NCI-H2081 treated with DMSO at 0.1 percent for 48 hours (cell line): ENCODE data around the gene ATP5F1E.
A peak's percentile ranks its signal among the peaks of the same experiment; 100 is the strongest.

Source experiments
- DNase-seq: peaks from one replicate; lab custom pipeline; 2025; lab: John Stamatoyannopoulos, UW

The ATP5F1E gene

DNA sequence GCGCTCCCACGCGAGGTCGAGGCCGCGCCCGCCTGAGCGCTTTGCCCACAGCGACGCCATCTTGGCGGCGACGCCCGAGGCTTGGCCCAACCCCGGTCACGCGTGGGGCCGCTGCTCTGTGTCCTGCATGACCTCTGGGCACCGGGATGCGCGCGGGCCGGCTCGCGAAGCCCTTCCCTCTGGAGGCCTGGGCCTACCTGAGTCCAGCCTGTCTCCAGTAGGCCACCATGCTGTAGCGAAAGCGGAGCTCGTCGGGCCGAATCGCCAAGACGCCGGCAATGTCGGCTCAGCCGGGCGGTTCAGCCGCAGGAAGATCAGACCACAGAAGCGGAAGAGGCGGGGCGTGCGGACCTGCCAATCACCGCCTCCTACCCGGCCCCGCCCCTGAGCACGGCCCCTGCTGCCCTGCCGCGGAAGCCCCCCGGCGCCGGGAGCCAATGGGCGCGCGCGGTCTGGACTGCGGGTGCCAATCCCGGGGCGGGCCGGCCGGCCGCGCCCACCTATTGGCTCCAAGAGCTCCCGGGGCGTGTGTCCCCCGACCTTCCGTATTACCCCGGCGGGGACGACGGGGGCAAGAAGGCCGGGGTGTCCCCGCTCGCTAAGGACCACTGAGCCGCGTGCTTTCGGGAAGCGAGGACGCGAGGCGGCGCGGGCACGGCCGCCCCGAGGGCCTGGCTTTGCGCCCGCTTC is at the start of gene ATP5F1E:
Gene ATP5F1E (minus strand): TSS at position 313 of the 690 bp plus-strand sequence. CDS start 84 bp downstream, at position 229.
- peak; percentile 77 for DNase-seq

DNA sequence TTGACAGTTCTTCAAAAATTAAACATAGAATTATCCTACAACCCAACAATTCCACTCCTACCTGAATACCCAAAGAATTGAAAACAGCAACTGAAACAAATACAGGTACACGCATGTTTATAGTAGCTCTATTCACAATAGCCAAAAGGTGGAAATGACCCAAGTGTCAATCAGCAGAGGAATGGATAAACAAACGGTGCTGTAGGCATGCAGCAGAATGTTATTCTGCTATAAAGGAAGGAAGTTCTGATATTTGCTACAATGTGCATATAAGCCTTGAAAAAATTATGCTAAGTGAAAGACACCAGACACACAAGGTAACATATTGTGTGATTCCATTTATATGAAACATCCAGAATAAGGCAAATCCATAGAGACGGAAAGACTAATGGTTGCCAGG is 48.9 kb upstream of the ATP5F1E start:
- no peak for DNase-seq

DNA sequence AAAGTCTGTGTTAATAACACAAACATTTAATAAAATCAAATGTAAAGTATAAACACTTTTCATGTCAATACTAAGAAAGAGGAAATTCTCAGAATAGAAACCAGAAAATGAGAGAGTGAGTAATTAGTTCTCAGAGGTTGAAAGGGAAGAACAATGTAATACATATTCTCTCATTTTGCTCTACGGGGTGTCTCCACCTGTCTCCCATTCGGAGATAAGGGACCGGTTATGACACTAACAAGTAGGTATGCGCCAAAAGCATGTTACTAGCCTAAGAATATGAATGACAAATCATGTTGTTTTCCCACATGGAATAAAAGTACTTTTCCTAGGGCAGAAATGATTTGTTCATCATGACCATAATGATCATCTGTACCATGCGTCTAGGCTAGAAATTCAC is 46.1 kb upstream of the ATP5F1E start:
- DNase-seq, result no peak

DNA sequence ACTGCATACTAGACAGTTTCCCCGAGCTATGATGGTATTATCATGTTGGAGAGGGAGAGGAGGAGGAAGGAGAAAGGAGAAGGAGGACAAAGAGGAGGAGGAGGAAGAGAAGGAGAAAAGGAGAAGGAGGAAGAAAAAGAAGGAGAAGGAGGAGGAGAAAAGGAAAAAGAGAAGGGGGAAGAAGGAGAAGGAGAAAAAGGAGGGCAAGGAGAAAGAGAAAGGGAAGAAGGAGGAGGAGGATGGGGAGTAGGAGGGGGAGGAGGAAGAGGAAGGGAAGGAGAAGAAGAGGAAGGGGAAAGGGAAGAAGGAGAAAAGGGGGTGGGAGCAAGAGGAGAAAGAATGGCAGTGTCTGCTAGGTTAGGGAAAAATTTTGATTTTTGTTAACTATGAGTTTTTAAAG is 45.6 kb upstream of the ATP5F1E start:
- DNase-seq, result no peak

DNA sequence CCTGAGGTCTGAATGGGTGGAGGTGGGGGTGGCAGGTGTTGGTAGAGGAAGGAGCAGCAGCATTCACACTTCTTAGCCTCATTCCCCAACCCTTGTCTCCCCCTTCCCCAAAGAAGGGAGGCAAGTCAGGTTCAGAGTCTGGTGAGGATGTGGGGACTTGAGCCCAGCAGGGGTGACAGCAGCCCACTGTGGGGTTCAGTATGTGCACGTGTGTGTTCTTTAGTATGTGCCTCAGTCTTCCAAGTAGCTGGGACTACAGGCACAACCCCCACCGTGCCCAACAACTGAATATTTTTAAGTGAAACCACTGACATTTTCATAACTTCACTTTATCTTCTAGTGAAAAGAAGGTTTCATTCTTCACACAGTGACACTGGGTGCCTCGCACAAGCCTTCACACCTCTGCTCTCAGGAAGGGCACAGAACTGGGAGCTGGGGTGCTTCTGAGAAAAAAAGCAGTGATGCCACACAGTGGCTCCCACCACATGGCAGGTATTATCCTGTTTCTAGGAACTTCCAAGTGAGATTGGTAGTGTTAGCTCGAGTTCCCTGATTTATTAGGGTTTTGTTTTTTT is 43.9 kb upstream of the ATP5F1E start:
- no peak for DNase-seq

DNA sequence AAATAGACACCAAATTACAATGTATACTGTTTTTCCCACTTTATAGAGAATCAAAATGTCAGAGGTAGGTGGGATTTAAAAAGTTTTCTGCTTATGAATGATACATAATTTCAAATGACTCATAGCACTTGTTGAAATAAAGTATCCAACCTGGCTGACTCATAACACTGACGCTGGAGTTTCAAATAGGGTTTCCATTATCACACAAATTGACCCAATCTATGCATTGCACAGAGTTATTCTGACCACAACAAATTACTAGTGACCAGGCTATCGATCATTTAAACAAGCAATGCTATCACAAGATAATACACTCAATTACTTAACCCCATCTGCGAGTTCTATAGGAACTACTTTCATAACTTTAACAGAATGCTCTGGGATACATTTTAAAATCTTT is 42.3 kb upstream of the ATP5F1E start:
- no peak for DNase-seq

DNA sequence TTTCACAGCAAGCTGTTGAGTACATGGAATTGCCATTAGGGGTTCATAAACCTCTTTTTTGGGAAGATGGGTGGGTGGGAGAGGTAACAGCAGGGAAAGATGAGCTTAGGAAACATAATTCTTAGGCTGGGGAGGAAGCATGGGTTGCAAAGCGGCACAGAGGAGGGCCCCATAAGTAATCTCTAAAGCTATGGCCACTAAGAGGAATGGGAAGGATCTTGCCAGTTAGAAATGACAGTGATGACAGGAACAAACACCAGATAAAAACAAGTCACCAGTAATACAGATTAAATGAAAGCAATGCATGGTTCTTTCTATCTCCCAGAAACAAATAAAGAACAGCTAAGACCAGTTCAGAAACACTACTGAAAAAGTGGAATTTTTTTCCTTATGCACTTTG is 41.4 kb upstream of the ATP5F1E start:
- DNase-seq, result no peak

DNA sequence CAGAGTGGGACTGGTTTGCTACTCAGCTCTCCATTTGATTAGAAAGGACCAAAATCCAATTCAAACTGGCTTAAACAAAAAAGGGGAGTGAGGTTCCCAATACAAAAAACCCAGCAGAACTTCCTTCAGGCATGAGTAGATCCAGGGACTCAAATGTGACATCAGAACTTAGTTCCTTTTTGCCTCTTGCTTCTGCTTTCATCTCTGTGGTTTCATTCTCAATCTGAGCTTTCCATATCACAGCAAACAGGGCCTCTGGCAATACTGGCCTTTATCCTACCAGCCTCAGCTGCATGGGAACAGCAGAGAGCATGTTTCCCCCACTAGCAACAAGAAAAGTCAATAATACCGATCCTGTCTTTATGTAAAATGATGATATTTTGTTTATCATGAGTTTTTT is 39.1 kb upstream of the ATP5F1E start:
- no peak for DNase-seq

DNA sequence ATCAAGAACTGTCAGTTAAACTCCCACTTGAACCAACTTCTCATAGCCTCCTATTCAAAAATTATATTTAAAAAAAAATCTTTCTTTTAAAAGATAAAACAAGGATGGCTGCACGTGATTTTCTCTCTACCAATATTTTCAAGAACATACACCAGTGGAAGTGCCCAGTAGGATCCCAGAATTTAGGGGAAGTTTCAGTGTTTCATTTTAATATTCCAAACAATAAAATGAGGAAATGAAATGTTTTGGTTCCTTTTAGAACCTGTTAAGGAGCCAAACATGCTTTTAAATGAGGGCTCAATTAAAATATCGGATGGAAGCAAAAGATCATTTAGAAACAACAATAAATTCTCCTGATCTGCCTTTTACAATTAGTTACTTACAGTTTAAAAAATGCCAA is 36.9 kb upstream of the ATP5F1E start:
- DNase-seq, result no peak

DNA sequence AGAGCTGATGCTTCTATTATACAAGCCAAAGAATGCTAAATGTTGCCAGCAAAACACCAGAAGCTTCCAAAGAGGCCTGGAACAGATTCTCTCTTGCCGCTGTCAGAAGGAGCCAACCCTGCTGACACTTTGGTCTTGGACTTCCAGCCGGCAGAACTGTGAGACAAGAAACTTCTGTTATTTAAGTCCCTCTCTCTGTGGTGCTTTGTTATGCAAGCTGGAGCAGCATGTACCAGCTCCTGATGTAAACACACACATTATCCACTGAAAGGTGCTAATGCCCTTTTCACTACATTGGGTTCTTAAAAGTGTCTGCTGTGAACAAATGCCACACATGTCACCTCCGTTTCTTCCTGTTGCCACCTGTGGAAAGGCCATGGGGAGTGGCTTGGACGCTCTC is 36.4 kb upstream of the ATP5F1E start:
- no peak for DNase-seq

DNA sequence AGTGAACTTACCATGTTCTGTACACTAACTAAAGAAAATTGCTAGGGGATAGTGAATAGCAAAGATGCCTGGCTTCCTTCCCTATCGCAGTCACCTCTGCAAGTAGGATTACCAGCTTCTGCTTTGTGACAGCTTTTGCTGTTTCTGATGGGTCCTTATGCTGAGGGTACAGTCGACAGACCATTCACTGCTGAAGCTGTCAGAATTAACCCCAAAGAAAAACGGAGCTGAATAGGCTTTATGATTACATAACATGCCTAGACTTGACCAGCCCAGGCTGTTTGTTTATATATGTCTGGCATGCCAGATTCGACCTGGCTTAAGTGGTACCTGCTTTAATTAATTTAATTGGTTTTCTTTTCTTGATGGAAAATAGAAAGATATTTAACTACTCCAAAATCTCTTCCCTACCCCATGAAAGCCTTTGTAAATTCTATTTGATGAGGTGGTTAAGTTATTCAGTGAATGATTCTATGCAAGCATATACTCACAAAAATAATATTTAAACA is 32.1 kb upstream of the ATP5F1E start:
- peak; percentile 39 for DNase-seq

DNA sequence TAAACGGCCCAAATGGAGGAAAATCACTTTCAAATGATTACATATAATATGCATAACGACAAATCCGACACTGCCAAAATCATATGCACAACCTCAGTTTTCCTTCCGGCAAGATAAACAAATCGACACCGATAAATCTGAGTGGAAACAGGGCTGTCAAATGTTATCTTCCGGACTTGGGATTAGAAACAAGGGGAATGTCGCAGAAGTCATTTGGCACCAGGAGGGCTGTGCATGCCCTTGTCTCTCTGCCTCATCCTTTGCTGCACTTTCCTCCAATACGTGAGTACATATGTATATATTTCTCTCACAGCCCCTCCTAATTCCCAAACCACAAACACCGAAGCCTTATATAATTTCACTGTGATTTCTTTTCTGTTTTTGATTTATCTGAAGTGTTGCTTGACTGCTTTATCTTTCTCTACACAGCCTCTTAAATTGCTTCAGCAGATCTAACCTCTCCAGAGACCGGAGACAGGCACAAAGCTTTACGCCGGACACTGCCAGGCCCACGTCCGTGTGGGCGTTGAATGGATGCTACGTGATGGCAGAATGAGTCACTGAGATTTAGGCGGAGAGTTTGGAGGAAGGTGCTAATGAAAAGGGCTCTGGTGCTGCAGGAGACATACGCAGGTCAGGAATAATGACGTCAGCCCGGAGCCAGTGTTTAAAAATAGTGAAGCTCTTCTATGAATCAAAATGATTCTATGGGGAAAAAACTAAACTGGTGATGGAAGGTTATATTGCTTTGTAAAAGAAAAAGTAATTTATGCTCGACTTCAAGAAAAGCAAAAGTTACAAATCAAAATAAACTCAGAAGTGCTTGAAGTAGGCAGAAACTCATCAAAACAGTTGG is 31.5 kb upstream of the ATP5F1E start:
- DNase-seq, result no peak

DNA sequence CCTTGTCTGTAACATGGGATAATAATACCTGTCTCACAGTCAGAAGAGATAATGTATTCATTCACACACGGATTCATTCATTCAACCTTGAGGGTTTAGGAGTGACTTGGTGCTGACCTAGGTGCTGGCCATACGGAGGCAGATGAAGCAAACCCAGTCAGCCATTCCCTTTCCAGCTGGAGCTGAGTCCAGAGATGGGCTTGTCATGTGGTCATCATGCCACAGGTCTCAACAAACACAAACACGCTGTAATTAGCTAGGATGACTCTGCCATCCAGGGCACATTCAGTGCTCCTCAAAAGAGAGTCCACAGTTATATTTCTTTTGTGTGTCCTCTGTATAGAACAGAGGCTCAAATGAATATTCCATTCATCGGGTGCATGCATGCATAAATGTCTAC is 29.9 kb upstream of the ATP5F1E start:
- no peak for DNase-seq

DNA sequence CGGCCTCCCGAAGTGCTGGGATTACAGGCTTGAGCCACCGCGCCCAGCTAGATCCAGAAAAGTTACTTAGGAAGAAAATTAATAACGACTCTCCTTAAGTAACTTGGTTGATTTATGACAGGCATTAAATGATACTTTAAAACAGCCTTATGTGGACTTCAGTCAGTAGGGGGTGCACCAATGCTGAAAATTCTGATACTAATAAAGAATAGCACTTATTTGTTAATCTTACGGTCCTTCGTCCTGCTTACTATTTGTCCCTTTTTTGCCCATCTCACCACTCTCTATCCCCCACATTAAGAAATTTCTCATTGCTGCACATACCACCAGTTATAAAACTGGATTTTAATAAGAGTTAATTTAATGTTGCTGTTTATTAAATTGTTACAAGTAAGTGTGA is 23.2 kb upstream of the ATP5F1E start:
- no peak for DNase-seq

DNA sequence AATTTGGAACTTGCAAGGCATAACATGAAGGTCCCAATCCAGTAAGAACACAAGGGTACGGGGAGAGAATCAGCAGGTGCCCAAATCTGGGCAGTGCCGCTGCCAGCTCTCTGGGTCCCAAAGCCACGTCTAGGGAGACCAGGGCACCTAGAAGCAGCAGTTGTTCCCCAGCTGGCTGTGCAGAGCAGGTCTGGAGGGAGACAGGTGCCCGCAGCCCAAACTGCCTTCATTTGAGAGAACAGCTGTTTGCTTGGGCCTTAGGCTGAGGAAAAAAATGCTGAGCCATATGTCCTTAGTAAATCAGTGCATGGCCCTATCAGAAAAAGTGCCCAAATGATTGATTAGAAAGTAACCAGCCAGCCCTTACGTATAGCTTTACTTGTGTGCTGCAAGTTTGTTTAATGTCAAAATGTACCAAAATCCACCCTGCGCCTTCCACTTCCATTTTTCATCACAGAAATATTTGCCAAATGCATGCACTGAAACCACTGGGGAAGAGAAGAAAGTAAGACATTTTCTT is 19.6 kb upstream of the ATP5F1E start:
- no peak for DNase-seq

DNA sequence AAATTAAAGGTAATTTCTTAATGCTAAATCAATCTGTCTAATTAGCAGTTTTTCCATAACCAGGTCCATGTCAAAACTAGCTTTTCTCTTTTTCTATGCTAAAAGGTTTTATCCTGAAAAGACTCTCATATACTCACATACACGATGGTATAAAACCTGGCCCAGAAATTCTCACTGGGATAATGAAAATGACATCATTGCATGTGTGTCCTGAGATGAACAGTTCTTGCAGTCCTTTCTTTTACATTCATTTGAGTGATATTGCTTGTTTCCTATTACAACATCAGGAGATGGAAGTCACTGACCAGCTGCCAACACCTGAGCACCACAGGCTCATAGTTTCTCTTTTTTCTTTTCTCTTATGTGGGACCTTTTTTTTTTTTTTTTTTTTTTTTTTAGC is 18.3 kb upstream of the ATP5F1E start:
- no peak for DNase-seq

DNA sequence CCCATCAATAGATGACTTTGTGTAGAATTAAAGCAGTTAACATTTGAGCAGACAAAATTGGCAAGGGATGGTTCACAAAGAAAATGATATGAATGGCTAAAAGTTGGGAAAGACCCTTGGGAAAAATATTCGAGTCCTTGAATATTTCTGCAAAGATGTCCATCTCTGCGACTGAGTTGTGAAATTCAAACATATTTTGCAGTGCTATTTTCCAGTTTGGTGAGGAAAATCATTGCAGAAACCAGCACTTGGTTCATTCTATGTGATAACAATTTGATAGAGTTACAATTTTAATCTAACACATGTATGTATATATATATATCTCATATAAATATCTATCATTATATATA is 16.5 kb upstream of the ATP5F1E start:
- DNase-seq, result no peak

DNA sequence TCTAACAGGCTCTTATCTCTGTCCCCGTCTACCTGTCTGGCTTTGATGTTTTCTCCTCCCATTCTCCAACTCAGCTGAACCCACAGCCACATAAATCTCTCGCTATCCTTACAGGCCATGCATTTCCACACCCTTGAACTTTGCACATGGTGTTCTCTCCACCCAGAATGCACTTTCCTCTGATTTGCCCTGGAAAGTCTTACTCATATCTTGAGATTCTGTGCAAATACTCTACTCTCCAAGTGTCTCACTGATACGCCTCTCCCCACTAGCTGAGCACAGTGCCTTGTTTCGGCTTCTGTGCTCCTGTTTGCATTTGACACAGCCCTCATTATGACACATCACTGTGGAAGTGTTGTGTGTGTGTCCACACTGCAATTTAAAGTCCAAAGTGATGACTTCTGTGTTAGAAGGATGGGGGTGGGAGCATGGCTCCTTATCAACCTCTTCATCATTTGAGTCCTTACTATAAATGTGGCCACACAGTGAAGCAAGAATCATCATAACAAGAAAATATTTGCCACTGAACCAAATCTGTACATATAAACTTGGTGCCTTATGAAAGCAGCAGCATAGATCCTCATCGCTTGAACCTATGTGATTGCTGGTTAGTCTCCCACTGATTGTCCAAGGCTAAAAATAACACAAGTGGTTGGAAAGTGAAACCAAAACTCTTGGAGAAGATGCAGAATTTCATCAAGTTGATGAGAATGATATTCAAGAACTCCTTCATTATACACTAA is 16.0 kb upstream of the ATP5F1E start:
- no peak for DNase-seq

DNA sequence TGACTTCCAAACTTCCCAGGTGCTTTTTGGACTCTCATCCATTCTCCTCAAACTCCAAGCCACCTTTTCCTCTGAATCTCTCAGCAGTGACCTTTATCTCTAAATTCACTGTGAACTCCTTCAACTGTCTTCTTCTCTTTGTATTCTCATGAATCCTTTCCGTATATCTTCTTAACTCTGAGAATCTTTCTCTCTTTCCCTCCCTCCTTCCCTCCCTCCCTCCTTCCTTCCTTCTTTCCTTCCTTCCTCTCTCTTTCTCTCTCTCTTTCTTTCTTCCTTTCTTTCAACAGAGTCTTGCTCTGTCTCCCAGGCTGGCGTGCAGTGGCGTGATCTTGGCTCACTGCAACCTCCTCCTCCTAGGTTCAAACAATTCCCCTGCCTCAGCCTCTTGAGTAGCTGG is 14.7 kb upstream of the ATP5F1E start:
- no peak for DNase-seq

DNA sequence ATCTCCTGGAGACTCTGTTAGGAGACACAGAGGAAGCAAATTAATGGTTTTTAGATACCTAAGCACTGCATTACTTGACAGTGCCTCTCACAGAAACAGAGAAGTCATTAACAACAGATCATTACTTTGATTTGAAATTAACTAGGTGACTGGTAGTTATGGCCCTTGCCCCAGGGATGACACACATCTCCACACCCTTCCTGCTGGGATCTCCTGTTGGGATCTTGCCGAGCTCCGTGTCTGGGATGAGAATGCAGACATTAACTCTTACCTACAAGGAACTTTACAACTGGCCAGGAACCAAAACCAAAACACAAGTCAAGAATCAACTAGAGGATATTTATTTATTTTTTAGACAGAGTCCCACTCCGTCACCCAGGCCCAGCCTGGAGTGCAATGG is 12.7 kb upstream of the ATP5F1E start:
- DNase-seq, result no peak

DNA sequence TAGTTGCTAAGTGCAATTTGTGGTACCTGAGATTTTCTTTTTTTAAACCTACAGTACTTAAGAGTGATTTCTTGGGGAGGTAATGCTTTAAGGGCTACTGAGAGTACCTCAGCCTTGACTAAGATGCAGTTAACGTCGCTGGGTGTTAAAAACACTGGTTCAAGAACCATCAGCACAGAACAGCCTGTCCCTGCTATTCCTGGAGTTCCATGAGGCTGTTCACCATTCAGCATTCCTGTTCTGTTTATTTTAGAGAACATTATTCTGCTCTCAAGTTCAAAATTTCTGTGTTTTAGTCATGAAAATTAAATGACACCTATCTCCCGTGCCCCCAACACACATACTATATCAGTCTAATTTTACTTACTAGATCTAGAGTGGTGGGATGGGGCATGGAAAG is 12.2 kb upstream of the ATP5F1E start:
- DNase-seq, result no peak

DNA sequence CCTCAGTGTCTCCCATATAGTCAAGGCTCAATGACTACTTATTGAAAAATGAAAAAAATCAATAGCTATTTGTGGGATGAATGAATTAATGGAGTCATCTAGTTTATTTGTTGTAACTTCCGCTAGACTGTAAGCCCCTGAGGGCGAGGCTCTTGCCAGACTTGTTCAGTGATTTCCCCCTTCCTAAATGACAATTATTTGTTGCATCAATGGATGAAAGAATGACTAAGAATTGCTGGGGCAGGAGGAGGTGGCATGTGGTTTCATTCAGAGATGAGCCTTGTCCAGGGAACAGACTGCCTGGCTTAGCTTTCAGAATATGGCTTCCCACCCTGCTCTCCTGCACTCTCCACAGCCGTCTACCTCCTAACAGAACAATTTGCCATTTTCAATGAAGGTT is 11.6 kb upstream of the ATP5F1E start:
- no peak for DNase-seq
